Measurements from ENCODE around the gene CERK. TPM values are rescaled to one million over a fixed set of nuclear protein-coding genes. Genes with fewer than 3 reads are reported as not detected.

Gene CERK
- total and polyA plus RNA-seq, 2 of the 13 experiments (the other 11 are each of a cell fraction or from before 2014, with no cell fraction given), result 40.3 to 41.9 TPM

GRCh38 chr22:46655861-46656608 is 82.0 kb downstream of the CERK start (continued):
- TF ChIP-seq ZNF713 (CRISPR knock-in tag; IDR thresholded peaks at IDR 0.05) (no peak), MTA1 (CRISPR knock-in tag; IDR thresholded peaks at IDR 0.05; ENCODE audit: borderline replicate concordance) (0 out of 2 replicates have a peak, but pooled peaks have one; percentile 40), DNMT3B (CRISPR knock-in tag; conservative IDR thresholded peaks at IDR 0.05) (no peak), ZNF850 (CRISPR knock-in tag; conservative IDR thresholded peaks at IDR 0.05) (no peak), MED1 (CRISPR knock-in tag; IDR thresholded peaks at IDR 0.05) (0 out of 2 replicates have a peak, but pooled peaks have one; percentile 43), GATA4 (IDR thresholded peaks at IDR 0.05; ENCODE audit: borderline replicate concordance, low read depth) (no peak), ZNF282 (IDR thresholded peaks at IDR 0.05; ENCODE audit: partially characterized antibody) (no peak), NCOR1 (IDR thresholded peaks at IDR 0.05; ENCODE audit: borderline replicate concordance, low read length) (no peak), ATRX (CRISPR knock-in tag; IDR thresholded peaks at IDR 0.05; ENCODE audit: borderline replicate concordance) (no peak), LCORL (IDR thresholded peaks at IDR 0.05) (no peak), LCORL (CRISPR knock-in tag; IDR thresholded peaks at IDR 0.05) (peak; percentile 58; the same call in 1 of the 2 replicates), RERE (CRISPR knock-in tag; IDR thresholded peaks at IDR 0.05; ENCODE audit: low read depth) (no peak), SAP130 (CRISPR knock-in tag; IDR thresholded peaks at IDR 0.05; ENCODE audit: low read depth) (0 out of 2 replicates have a peak, but pooled peaks have one; percentile 20), NR2C2 (CRISPR knock-in tag; IDR thresholded peaks at IDR 0.05; ENCODE audit: borderline replicate concordance) (peak; percentile 43; the same call in 1 of the 2 replicates), HDAC1 (CRISPR knock-in tag; IDR thresholded peaks at IDR 0.05) (no peak), SMAD3 (CRISPR knock-in tag; IDR thresholded peaks at IDR 0.05) (no peak), TBL1XR1 (IDR thresholded peaks at IDR 0.05; ENCODE audit: borderline replicate concordance, low read length, partially characterized antibody) (no peak), SOX5 (CRISPR knock-in tag; IDR thresholded peaks at IDR 0.05; ENCODE audit: borderline replicate concordance) (no peak), THAP8 (CRISPR knock-in tag; IDR thresholded peaks at IDR 0.05; ENCODE audit: borderline replicate concordance) (no peak), ZSCAN25 (CRISPR knock-in tag; IDR thresholded peaks at IDR 0.05) (no peak), ZNF563 (CRISPR knock-in tag; IDR thresholded peaks at IDR 0.05) (no peak)

All from HepG2 (cell line).